H1 (cell line): ENCODE data around the gene STEAP1B.

Source experiments
- ASH2L ChIP-seq: fragments of 200-600, 300-600 bp; sonication (generic); IDR thresholded peaks from one replicate; pipeline ENCODE4 v1.7.1; 2017; ENCODE audit warnings: low read length
- CEBPB ChIP-seq: IDR thresholded peaks from 2 replicates; pipeline ENCODE4 v1.6.1; 2012; ENCODE audit warnings: low read depth, low read length
- CHD7 ChIP-seq: fragments of 300-600 bp; sonication (generic); IDR thresholded peaks from 2 replicates; pipeline ENCODE4 v1.7.1; 2012; ENCODE audit warnings: low read length, moderate library complexity, mild to moderate bottlenecking, inconsistent platforms; ENCODE audit not compliant: insufficient replicate concordance
- CTCF ChIP-seq, 3 experiments: IDR thresholded peaks; 1 replicate in 2 of 3; 2 replicates in 1 of 3; pipeline versions ENCODE4 v1.5.1 to v1.6.1; 2011; ENCODE audit warnings: low read length in 3 of 3, mild to moderate bottlenecking in 3 of 3, inconsistent platforms in 2 of 3, low read depth in 1 of 3, moderate library complexity in 1 of 3; ENCODE audit not compliant: insufficient read depth in 1 of 3; ENCODE audit errors: control extremely low read depth in 1 of 3
- EP300 ChIP-seq, 2 experiments: IDR thresholded peaks; 1 replicate in 1 of 2; 2 replicates in 1 of 2; pipeline ENCODE4 v1.6.1; 2011 to 2012; ENCODE audit warnings: low read depth in 2 of 2, low read length in 2 of 2, mild to moderate bottlenecking in 2 of 2, borderline replicate concordance in 1 of 2, inconsistent platforms in 1 of 2, moderate library complexity in 1 of 2
- EZH2 ChIP-seq: fragments of 200-600 bp; sonication (generic); IDR thresholded peaks from 2 replicates; pipeline ENCODE4 v1.7.1; 2012; ENCODE audit warnings: low read depth, mild to moderate bottlenecking, moderate library complexity, low read length, inconsistent platforms; ENCODE audit not compliant: severe bottlenecking
- FOSL1 ChIP-seq: IDR thresholded peaks from 2 replicates; pipeline ENCODE4 v1.6.1; 2011; ENCODE audit warnings: mild to moderate bottlenecking, low read depth, low read length, moderate library complexity; ENCODE audit not compliant: insufficient read depth
- GTF2F1 ChIP-seq: IDR thresholded peaks from 2 replicates; pipeline ENCODE4 v1.6.1; 2012; ENCODE audit warnings: low read depth, low read length, improper control_type of control experiment, borderline replicate concordance
- JUN ChIP-seq: IDR thresholded peaks from 2 replicates; pipeline ENCODE4 v1.6.1; 2011; ENCODE audit warnings: low read depth, mild to moderate bottlenecking, improper control_type of control experiment, low read length
- KDM5A ChIP-seq: fragments of 200-600 bp; IDR thresholded peaks from 2 replicates; pipeline ENCODE4 v1.7.1; 2012; ENCODE audit warnings: mild to moderate bottlenecking, low read length, inconsistent platforms, mixed read lengths
- POLR2A ChIP-seq, 2 experiments: IDR thresholded peaks; 1 replicate in 1 of 2; 2 replicates in 1 of 2; pipeline ENCODE4 v1.6.1; 2011; ENCODE audit warnings: low read depth in 2 of 2, low read length in 2 of 2, mild to moderate bottlenecking in 2 of 2; ENCODE audit errors: control extremely low read depth in 1 of 2
- SIX5 ChIP-seq: IDR thresholded peaks from 2 replicates; pipeline ENCODE4 v1.6.1; 2011; ENCODE audit warnings: mild to moderate bottlenecking, low read depth, low read length

GRCh38 chr7:22427104-22427503, 72.9 kb downstream of the STEAP1B start:
- TF ChIP-seq CHD7 (no peak), CTCF (IDR thresholded peaks at IDR 0.05; ENCODE audit: control extremely low read depth in 1 of 3, insufficient read depth in 1 of 3, low read depth in 1 of 3, low read length in 3 of 3) (no peak), POLR2A (IDR thresholded peaks at IDR 0.05; ENCODE audit: control extremely low read depth in 1 of 2, low read depth in 2 of 2, low read length in 2 of 2) (no peak), EP300 (IDR thresholded peaks at IDR 0.05; ENCODE audit: borderline replicate concordance in 1 of 2, low read depth in 2 of 2, low read length in 2 of 2) (no peak), GTF2F1 (no peak), EZH2 (no peak), JUN (no peak), KDM5A (no peak), CEBPB (no peak), ASH2L (no peak), SIX5 (no peak), FOSL1 (no peak)
